Muscle of back (tissue), 11 donors: ENCODE data around the gene KIAA0513. TPM values are rescaled to one million over a fixed set of nuclear protein-coding genes. Genes with fewer than 3 reads are reported as not detected.
"Not testable (repeated sequence)": the region's sequence is repeated elsewhere in the genome, so short reads cannot be mapped to it uniquely, and the experiment has no call there.

Experiments
- DNase-seq, 3 donors: peaks; one replicate each; pipeline versions ENCODE4 v3.0.0 to v3.0.0-alpha.2; 2013
- polyA plus RNA-seq, 10 donors: library from polyadenylated mRNA; unstranded; fragments of 120-200 nt; gene quantifications; one replicate each; pipeline ENCODE4 v1.2.1, GENCODE V29; 2013; ENCODE audit not compliant: insufficient read length in 10 of 10

Gene KIAA0513
- polyA plus RNA-seq, 10 donors: 1.7 to 3.9 (median 2.5) TPM

- peak in 1 of 3 donors; percentile 38 for DNase-seq
Observed at GRCh38 chr16:85027958-85028684, 526 bp downstream of the KIAA0513 start.

GRCh38 chr16:85028685-85029407 is 1.3 kb downstream of the KIAA0513 start:
- peak in 1 of 3 donors; percentile 51 for DNase-seq

- DNase-seq: no peak
Observed at GRCh38 chr16:85029408-85029784, 1.8 kb downstream of the KIAA0513 start.

- DNase-seq: no peak
Observed at GRCh38 chr16:85029981-85030401, 2.4 kb downstream of the KIAA0513 start.

- no peak for DNase-seq
Observed at GRCh38 chr16:85031451-85031850, 3.9 kb downstream of the KIAA0513 start.

GRCh38 chr16:85032187-85032586 is 4.6 kb downstream of the KIAA0513 start:
- DNase-seq: not testable (repeated sequence)

- no peak for DNase-seq
Observed at GRCh38 chr16:85033171-85033570, 5.6 kb downstream of the KIAA0513 start.

DNA sequence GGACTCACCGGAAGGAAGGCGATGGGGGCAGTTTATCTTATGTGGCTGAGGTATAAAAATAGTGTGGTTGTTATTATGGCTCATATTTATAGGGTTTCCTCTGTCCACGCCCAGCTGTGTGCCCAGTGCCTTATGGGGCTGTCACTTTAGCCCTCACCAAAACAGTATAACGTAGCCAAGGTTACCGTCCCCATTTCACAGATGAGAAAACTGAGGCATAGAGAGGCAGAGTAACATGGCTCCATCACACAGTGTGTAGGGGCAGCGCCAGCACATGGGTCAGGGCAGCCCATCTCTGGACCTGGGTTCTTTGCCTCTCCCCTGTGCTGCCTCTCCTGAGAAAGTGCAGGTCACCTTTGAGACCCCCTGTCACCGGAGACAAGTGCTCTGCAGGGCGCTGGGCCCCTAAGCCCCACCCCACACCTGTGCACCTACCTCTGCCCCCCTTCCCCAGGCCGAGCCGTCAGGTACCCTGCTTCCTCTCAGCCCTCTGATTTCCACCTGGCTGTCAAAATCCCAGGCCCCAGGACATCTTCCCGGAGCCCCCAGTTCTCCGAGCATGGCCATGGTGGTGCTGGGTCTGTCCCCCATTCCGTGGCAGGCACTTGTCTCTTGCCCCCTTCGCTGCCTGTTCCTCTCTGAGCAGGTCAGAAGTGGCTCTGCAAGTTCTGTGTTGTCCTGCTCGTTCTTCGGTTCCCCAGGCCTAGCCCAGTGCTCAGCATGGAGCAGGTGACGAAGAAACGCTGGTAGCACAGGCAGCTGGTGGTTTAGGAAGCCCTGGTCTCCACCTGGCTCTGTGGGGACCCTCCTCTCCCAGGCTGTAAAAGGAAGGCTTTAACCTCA is 7.2 kb downstream of the KIAA0513 start:
- no peak for DNase-seq

GRCh38 chr16:85036236-85037049 is 8.8 kb downstream of the KIAA0513 start:
- no peak for DNase-seq

DNA sequence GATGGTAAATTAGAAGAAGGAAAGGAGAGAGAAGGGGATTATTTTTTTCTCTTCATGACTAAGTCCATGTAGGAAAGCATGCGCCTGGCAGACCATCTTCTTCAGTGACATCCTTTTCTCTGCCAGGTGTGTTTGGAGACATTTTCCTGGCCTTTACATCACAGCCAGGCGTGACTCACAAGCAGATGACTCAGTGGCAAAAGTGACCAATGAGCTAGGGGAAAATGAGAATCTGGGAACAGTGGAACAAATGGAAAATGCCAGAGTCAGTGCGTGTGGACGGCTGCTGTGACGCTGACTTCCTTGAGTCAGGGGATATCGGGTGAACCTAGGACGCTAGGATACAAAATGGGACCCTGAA is 9.4 kb downstream of the KIAA0513 start:
- no peak for DNase-seq

- no peak for DNase-seq
Observed at GRCh38 chr16:85037721-85038120, 10.1 kb downstream of the KIAA0513 start.

GRCh38 chr16:85040685-85041084 is 13.1 kb downstream of the KIAA0513 start:
- no peak for DNase-seq

- no peak for DNase-seq
Observed at GRCh38 chr16:85041219-85042166, 13.9 kb downstream of the KIAA0513 start.

- no peak for DNase-seq
Observed at GRCh38 chr16:85042167-85042526, 14.6 kb downstream of the KIAA0513 start.

DNA sequence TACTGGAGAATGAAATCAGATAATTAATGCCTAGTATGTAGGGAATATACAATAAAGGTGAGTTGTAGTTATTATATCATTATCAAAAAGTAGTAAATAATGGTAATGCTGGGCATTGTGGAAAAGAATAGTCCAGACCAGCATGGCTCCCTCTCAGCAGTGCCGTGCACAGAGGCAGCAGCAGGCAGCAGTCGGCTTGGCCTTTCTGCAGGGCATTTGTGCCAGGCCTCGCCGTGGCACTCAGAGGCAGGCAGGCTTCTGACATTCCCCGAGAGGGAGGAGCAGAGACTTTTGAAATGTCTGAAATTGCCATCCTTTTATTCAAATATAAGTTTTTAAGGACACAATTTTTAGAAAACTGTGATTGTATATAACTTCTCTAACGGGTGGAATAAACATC is 15.0 kb downstream of the KIAA0513 start:
- no peak for DNase-seq

- no peak for DNase-seq
Observed at GRCh38 chr16:85045077-85045476, 17.5 kb downstream of the KIAA0513 start.

GRCh38 chr16:85045641-85046471 is 18.3 kb downstream of the KIAA0513 start:
- no peak for DNase-seq

DNA sequence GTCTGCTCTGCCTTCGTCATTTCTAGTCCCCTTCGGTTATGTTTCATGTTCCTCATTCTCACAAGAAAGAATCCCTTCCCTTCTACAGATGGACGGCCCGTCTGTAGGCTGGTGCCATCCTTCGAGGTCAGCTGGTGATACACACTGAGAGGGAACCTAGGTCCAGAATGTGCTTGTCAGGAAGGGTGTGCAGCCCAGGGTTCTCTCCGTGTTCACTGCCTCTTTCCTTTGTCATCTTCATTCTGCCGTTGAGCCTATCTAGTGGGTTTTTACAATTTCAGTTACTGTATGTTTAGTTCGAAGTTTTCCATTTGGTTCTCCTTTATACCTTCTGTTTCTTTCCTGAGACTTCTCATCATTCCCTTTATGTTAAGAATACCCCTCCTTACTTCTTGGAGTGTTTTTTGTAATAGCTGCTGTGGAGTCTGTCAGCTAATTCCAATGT is 18.9 kb downstream of the KIAA0513 start:
- no peak for DNase-seq
